OCI-LY1 (cell line): ENCODE results near the gene IARS1.

Experiments used
- H2AFZ ChIP-seq: fragments of 200-600 bp; sonication (generic), shearing (Covaris generic); 2 replicates; pipeline ENCODE4 v1.6.0; 2014; ENCODE audit warnings: antibody characterized with exemption, mild to moderate bottlenecking, low read length
- H3F3A ChIP-seq: fragments of 200-600 bp; sonication (generic), shearing (Covaris generic); 2 replicates; pipeline ENCODE4 v1.6.0; 2014; ENCODE audit warnings: mild to moderate bottlenecking, antibody characterized with exemption, low read length, moderate library complexity; ENCODE audit not compliant: insufficient read depth
- H3K27ac ChIP-seq: fragments of 200-600 bp; sonication (generic); 2 replicates; pipeline ENCODE4 v1.5.1; 2014; ENCODE audit warnings: low read length, mixed run types, mild to moderate bottlenecking, low read depth; ENCODE audit not compliant: poor library complexity, severe bottlenecking
- H3K27me3 ChIP-seq: fragments of 200-600 bp; sonication (generic); 2 replicates; pipeline ENCODE4 v1.6.0; 2014; ENCODE audit warnings: antibody characterized with exemption, mild to moderate bottlenecking, low read length, moderate library complexity; ENCODE audit not compliant: insufficient read depth
- H3K36me3 ChIP-seq: fragments of 200-600 bp; sonication (generic); 2 replicates; pipeline ENCODE4 v1.6.1; 2014; ENCODE audit warnings: mild to moderate bottlenecking, antibody characterized with exemption, low read length, moderate library complexity, mixed read lengths; ENCODE audit not compliant: insufficient read depth
- H3K4me1 ChIP-seq: fragments of 200-600 bp; sonication (generic); 2 replicates; pipeline ENCODE4 v1.5.1; 2014; ENCODE audit warnings: mild to moderate bottlenecking, low read length, moderate library complexity; ENCODE audit not compliant: insufficient read depth, severe bottlenecking
- H3K4me2 ChIP-seq: fragments of 200-600 bp; sonication (generic), shearing (Covaris generic); 2 replicates; pipeline ENCODE4 v1.6.1; 2014; ENCODE audit warnings: low read length
- H3K4me3 ChIP-seq: fragments of 200-600 bp; sonication (generic); 2 replicates; pipeline ENCODE4 v1.5.1; 2014; ENCODE audit warnings: low read length, low read depth, mild to moderate bottlenecking, mixed read lengths; ENCODE audit not compliant: poor library complexity, severe bottlenecking
- H3K79me2 ChIP-seq: fragments of 200-600 bp; shearing (Covaris generic); 2 replicates; pipeline ENCODE4 v1.6.1; 2016; ENCODE audit warnings: mixed run types, low read length, mixed read lengths; ENCODE audit not compliant: insufficient read depth
- H3K9ac ChIP-seq: fragments of 200-600 bp; sonication (generic), shearing (Covaris generic); 2 replicates; pipeline ENCODE4 v1.6.1; 2014; ENCODE audit warnings: mild to moderate bottlenecking, low read length, mixed read lengths
- H3K9me2 ChIP-seq: fragments of 200-600 bp; sonication (generic), shearing (Covaris generic); 2 replicates; pipeline ENCODE4 v1.6.1; 2014; ENCODE audit warnings: low read depth, mild to moderate bottlenecking, low read length, mixed read lengths
- H3K9me3 ChIP-seq: fragments of 200-600 bp; shearing (Covaris generic); 2 replicates; pipeline ENCODE4 v1.6.1; 2014; ENCODE audit warnings: low read length, mixed read lengths
- H4K20me1 ChIP-seq: fragments of 200-600 bp; sonication (generic), shearing (Covaris generic); 2 replicates; pipeline ENCODE4 v1.6.0; 2016; ENCODE audit warnings: mild to moderate bottlenecking, low read length; ENCODE audit not compliant: insufficient read depth
- EZH2 ChIP-seq: fragments of 200-600 bp; sonication (generic), shearing (Covaris generic); IDR thresholded peaks from 2 replicates; pipeline ENCODE4 v1.8.0; 2017; ENCODE audit warnings: borderline replicate concordance, mixed run types, mild to moderate bottlenecking, antibody characterized with exemption, low read length, moderate library complexity, mixed read lengths
- TF ChIP-seq, protein P1 (sequence below): fragments of 200-600 bp; sonication (generic), shearing (Covaris generic); IDR thresholded peaks from 2 replicates; pipeline ENCODE4 v1.5.1; 2017; ENCODE audit warnings: mild to moderate bottlenecking, antibody characterized with exemption, low read length, moderate library complexity, mixed read lengths

IARS1 gene

DNA sequence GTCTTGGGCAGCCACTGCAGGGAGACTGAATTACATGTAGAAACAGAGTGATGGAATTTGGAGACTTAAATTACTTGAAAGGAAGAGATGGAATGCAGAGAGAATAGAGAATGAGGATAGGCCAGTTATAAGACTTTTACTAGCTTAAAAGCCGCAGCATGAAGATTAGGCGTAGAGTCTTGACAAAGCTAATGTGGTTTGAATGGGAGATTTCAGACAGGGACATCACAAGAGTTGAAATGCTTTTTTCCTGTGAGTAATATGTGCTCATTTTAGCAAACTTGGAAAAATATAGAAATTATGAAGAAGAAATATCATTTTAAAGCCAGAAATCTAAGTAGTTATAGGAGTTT, 39.8 kb upstream of the IARS1 start:
- Histone ChIP-seq H3K27ac (no peak overlapping the region), H3K36me3 (peaks cover 40% of the 10 kb centered on the region), H3K4me2 (no peak overlapping the region), H3K4me3 (no peak overlapping the region), H3K9me3 (no peaks in the 10 kb centered on the region), H2AFZ (no peak overlapping the region), H3K9me2 (no peaks in the 10 kb centered on the region), H3F3A (no peaks in the 10 kb centered on the region), H3K9ac (no peak overlapping the region), H3K4me1 (peaks cover 1% of the 10 kb centered on the region), H4K20me1 (no peaks in the 10 kb centered on the region), H3K27me3 (no peaks in the 10 kb centered on the region), H3K79me2 (peaks cover 6% of the 10 kb centered on the region; the same call in 1 of the 2 replicates)
- no peak for TF ChIP-seq EZH2
- TF ChIP-seq, protein P1, sequence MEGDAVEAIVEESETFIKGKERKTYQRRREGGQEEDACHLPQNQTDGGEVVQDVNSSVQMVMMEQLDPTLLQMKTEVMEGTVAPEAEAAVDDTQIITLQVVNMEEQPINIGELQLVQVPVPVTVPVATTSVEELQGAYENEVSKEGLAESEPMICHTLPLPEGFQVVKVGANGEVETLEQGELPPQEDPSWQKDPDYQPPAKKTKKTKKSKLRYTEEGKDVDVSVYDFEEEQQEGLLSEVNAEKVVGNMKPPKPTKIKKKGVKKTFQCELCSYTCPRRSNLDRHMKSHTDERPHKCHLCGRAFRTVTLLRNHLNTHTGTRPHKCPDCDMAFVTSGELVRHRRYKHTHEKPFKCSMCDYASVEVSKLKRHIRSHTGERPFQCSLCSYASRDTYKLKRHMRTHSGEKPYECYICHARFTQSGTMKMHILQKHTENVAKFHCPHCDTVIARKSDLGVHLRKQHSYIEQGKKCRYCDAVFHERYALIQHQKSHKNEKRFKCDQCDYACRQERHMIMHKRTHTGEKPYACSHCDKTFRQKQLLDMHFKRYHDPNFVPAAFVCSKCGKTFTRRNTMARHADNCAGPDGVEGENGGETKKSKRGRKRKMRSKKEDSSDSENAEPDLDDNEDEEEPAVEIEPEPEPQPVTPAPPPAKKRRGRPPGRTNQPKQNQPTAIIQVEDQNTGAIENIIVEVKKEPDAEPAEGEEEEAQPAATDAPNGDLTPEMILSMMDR = no peak

DNA sequence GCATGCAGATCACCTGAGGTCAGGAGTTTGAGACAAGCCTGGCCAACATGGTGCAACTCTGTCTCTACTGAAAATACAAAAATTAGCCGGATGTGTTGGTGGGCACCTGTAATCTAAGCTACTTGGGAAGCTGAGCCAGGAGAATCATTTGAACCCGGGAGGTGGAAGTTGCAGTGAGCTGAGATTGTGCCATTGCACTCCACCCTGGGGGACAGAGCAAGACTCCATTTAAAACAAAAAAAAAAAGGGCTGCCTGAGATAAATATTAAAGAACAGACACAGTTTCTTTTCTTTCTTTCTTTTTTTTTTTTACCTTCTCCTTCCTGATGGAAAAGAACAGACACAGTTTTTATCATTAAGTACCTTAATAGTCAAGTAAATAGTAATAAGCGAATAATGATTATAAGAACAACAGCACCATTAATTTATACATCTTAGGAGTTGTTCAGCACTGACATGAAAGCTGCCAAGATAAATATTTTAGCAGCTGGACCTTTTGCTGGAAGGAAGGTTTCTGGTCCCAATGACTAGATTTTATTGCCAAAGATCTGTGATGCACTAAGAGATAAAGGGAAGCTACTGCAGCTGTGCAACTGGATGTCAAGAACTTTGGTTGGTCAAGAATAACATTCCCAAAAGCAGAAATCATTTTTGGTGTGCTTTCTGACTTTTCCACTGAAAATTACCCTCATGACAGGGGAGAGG, 39.2 kb upstream of the IARS1 start:
- Histone ChIP-seq H3K9me2 (no peaks in the 10 kb centered on the region), H3K79me2 (peaks cover 11% of the 10 kb centered on the region; the same call in 1 of the 2 replicates), H4K20me1 (no peaks in the 10 kb centered on the region), H3K27ac (no peak overlapping the region), H3F3A (no peaks in the 10 kb centered on the region), H3K4me2 (no peak overlapping the region), H3K36me3 (peaks cover 35% of the 10 kb centered on the region), H2AFZ (no peak overlapping the region), H3K4me3 (no peak overlapping the region), H3K9me3 (no peaks in the 10 kb centered on the region), H3K9ac (no peak overlapping the region), H3K27me3 (no peaks in the 10 kb centered on the region), H3K4me1 (peaks cover 6% of the 10 kb centered on the region)
- TF ChIP-seq EZH2 = no peak
- TF ChIP-seq, protein P1 = no peak

GRCh38 chr9:92328225-92328624, 34.7 kb upstream of the IARS1 start:
- H3K4me3 ChIP-seq = no peak overlapping the region

More at GRCh38 chr9:92328225-92328624, 34.7 kb upstream of the IARS1 start:
- Histone ChIP-seq H3K79me2 (peaks cover 44% of the 10 kb centered on the region), H3K9ac (no peak overlapping the region), H3K4me2 (peak overlapping the region; percentile 85; the same call in 1 of the 2 replicates), H2AFZ (no peak overlapping the region), H3F3A (no peaks in the 10 kb centered on the region), H3K36me3 (peaks cover 13% of the 10 kb centered on the region; the same call in 1 of the 2 replicates), H3K27me3 (no peaks in the 10 kb centered on the region), H3K9me2 (no peaks in the 10 kb centered on the region), H3K4me1 (peaks cover 33% of the 10 kb centered on the region), H3K9me3 (no peaks in the 10 kb centered on the region), H4K20me1 (no peaks in the 10 kb centered on the region), H3K27ac (no peak overlapping the region)
- no peak for TF ChIP-seq EZH2
- TF ChIP-seq, protein P1 = peak; percentile 27; the same call in 1 of the 2 replicates
